Upper lobe of left lung (tissue), 6 donors: ENCODE data around the gene CDAN1. TPM values are rescaled to one million over a fixed set of nuclear protein-coding genes. Genes with fewer than 3 reads are reported as not detected.

Experiments
- ATAC-seq, 2 donors: fragments of 200-7000 bp; cut with Tn5 transposase; one replicate each; pipeline ENCODE4 v1.9.1; 2022; ENCODE audit warnings: mild to moderate bottlenecking in 2 of 2, moderate library complexity in 2 of 2; ENCODE audit not compliant: low FRiP score in 2 of 2
- DNase-seq, 2 donors: peaks; one replicate each; pipeline ENCODE4 v3.0.0-alpha.2; 2019 to 2020
- H3K27ac ChIP-seq, 4 donors: fragments of 200-600 bp; sonication (generic); one replicate each; pipeline ENCODE4 v1.5.1; 2016 to 2019
- H3K27me3 ChIP-seq, 4 donors: fragments of 200-600 bp; sonication (generic); one replicate each; pipeline ENCODE4 v1.5.1; 2017 to 2019
- H3K36me3 ChIP-seq, 4 donors: fragments of 200-600 bp; sonication (generic); one replicate each; pipeline ENCODE4 v1.5.1; 2016 to 2019
- H3K4me1 ChIP-seq, 4 donors: fragments of 200-600 bp; sonication (generic); one replicate each; pipeline ENCODE4 v1.5.1; 2018 to 2019
- H3K4me3 ChIP-seq, 4 donors: fragments of 200-600 bp; sonication (generic); one replicate each; pipeline ENCODE4 v1.5.1; 2017 to 2019; ENCODE audit warnings: mild to moderate bottlenecking in 2 of 4, moderate library complexity in 1 of 4
- H3K9me3 ChIP-seq, 4 donors: fragments of 200-600 bp; sonication (generic); one replicate each; pipeline ENCODE4 v1.5.1; 2018 to 2019
- EP300 ChIP-seq, 4 donors: sonication (generic); formaldehyde crosslinking; IDR thresholded peaks; one replicate each; pipeline ENCODE4 v1.5.1; 2017; ENCODE audit warnings: antibody characterized with exemption in 4 of 4, control low read depth in 2 of 4
- POLR2A ChIP-seq, 4 donors: fragments of 450-650 bp; IDR thresholded peaks; one replicate each; pipeline ENCODE4 v1.5.1; 2016 to 2017; ENCODE audit warnings: antibody characterized with exemption in 4 of 4, mild to moderate bottlenecking in 2 of 4
- POLR2AphosphoS5 ChIP-seq, 2 donors: sonication (generic); formaldehyde crosslinking; IDR thresholded peaks; one replicate each; pipeline ENCODE4 v1.5.1; 2017; ENCODE audit warnings: antibody characterized with exemption in 2 of 2
- WGBS, 2 donors: methylation state at CpG; one replicate each; pipeline ENCODE4 v1.1.5; 2017 to 2018; 5-methylcytosine and 5-hydroxymethylcytosine counted together
- total RNA-seq, 6 donors: library from RNA; depleted of rRNA in 4 of 6; stranded (reverse); fragments of >200 nt in 4 of 6; gene quantifications; one replicate each; pipeline versions ENCODE4 v1.1.0 to v1.2.1, GENCODE V29; 2016 to 2021
- TF ChIP-seq, protein P1 (sequence below), 6 experiments: fragments of 450-650 bp in 4 of 6; fragments of 200-600 bp in 2 of 6; sonication (generic) in 2 of 6; IDR thresholded peaks; one replicate each; pipeline ENCODE4 v1.5.1; 2016 to 2019; ENCODE audit warnings: antibody characterized with exemption in 6 of 6
- donor health status: DM: no; HTN: no; CAD: no; lungs with moderate emphysema.
- donor health status: DM: no; HTN: yes; CAD: no; lungs with severe emphysema.

Gene CDAN1, protein sequence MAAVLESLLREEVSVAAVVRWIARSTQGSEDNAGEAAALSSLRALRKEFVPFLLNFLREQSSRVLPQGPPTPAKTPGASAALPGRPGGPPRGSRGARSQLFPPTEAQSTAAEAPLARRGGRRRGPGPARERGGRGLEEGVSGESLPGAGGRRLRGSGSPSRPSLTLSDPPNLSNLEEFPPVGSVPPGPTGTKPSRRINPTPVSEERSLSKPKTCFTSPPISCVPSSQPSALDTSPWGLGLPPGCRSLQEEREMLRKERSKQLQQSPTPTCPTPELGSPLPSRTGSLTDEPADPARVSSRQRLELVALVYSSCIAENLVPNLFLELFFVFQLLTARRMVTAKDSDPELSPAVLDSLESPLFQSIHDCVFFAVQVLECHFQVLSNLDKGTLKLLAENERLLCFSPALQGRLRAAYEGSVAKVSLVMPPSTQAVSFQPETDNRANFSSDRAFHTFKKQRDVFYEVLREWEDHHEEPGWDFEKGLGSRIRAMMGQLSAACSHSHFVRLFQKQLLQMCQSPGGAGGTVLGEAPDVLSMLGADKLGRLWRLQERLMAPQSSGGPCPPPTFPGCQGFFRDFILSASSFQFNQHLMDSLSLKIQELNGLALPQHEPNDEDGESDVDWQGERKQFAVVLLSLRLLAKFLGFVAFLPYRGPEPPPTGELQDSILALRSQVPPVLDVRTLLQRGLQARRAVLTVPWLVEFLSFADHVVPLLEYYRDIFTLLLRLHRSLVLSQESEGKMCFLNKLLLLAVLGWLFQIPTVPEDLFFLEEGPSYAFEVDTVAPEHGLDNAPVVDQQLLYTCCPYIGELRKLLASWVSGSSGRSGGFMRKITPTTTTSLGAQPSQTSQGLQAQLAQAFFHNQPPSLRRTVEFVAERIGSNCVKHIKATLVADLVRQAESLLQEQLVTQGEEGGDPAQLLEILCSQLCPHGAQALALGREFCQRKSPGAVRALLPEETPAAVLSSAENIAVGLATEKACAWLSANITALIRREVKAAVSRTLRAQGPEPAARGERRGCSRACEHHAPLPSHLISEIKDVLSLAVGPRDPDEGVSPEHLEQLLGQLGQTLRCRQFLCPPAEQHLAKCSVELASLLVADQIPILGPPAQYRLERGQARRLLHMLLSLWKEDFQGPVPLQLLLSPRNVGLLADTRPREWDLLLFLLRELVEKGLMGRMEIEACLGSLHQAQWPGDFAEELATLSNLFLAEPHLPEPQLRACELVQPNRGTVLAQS
- 10 to 100 TPM in 5 of 6 donors, 1 to 10 TPM in 1; 9.1 to 30.4 (median 12.6) TPM for total RNA-seq

DNA sequence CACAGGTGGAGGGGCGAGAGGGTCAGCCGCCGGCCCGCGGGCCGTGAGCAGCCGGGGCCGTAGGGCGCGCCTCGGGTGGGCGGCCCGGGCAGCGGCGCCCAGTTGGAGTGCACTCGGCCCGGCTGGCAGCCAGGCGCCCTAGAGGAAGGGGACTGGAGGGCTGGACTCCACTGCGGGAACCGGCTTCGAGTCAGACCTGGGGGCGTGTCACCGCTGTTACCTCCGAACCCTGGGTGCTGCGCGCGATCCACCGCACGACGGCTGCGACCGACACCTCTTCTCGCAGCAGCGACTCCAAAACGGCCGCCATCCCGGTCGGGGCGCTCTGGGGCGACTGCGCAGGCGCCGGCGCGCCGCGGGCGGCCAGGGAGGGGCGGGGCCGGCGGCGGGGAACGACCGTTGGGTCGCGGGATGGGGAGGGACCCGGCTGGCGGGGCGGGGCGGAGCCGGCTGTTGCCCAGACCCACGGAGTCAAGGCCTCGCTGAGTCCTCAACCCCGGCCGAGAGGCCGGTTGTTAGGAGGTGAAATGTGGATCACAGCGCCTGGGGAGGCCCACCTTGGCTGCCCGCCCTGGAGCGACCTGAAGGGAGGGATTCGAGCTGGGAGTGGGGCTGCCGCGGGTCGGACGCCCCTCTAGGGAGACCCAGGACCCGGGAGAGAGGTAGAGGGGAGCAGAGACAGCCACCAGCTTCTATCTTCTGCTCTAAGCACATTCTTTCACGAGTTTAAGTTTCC lies at the start of gene CDAN1:
Gene CDAN1, minus strand, starts transcription at position 336 of the 736 bp plus-strand sequence. Its CDS starts 26 bp downstream, at position 310.
- H3K27me3 ChIP-seq: no peaks in the 10 kb centered on the region
- TF ChIP-seq POLR2AphosphoS5 (IDR thresholded peaks at IDR 0.05) (peak; percentile 64 to 90), POLR2A (IDR thresholded peaks at IDR 0.05) (peak in 3 of 4 donors; percentile 53 to 89 (median 62)), EP300 (IDR thresholded peaks at IDR 0.05) (no peak)
- TF ChIP-seq, protein P1, sequence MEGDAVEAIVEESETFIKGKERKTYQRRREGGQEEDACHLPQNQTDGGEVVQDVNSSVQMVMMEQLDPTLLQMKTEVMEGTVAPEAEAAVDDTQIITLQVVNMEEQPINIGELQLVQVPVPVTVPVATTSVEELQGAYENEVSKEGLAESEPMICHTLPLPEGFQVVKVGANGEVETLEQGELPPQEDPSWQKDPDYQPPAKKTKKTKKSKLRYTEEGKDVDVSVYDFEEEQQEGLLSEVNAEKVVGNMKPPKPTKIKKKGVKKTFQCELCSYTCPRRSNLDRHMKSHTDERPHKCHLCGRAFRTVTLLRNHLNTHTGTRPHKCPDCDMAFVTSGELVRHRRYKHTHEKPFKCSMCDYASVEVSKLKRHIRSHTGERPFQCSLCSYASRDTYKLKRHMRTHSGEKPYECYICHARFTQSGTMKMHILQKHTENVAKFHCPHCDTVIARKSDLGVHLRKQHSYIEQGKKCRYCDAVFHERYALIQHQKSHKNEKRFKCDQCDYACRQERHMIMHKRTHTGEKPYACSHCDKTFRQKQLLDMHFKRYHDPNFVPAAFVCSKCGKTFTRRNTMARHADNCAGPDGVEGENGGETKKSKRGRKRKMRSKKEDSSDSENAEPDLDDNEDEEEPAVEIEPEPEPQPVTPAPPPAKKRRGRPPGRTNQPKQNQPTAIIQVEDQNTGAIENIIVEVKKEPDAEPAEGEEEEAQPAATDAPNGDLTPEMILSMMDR (IDR thresholded peaks at IDR 0.05): peak in 4 of 6 experiments; percentile 6 to 38 (median 22)
- peak; percentile 96 to 98 for ATAC-seq
- peak within 1 kb of the TSS; percentile 82 to 100 (median 92) for H3K4me3 ChIP-seq
- no peaks in the 10 kb centered on the region for H3K9me3 ChIP-seq
- 0 to 1% methylated on average over 18 to 28 of the region's 76 CpGs for WGBS, 2 donors
- peak within 1 kb of the TSS; percentile 82 to 93 (median 90) for H3K27ac ChIP-seq
- H3K36me3 ChIP-seq: peaks cover 9 to 29% (median 23%) of the 10 kb centered on the region in 4 donors
- peak; percentile 94 to 99 for DNase-seq
- peaks cover 16 to 21% (median 17%) of the 10 kb centered on the region in 4 donors for H3K4me1 ChIP-seq

- H3K4me1 ChIP-seq: no peaks in the 10 kb centered on the region
Observed at GRCh38 chr15:42785569-42785968, 48.6 kb upstream of the CDAN1 start.

GRCh38 chr15:42784705-42785104 lies 47.8 kb upstream of the CDAN1 start:
- peaks cover 0 to 9% (median 5%) of the 10 kb centered on the region in 4 donors for H3K36me3 ChIP-seq
- H3K4me3 ChIP-seq: no peak overlapping the region
- no peaks in the 10 kb centered on the region for H3K4me1 ChIP-seq
- DNase-seq (no peak), ATAC-seq (no peak)
- TF ChIP-seq POLR2AphosphoS5 (IDR thresholded peaks at IDR 0.05) (no peak), EP300 (IDR thresholded peaks at IDR 0.05) (no peak), POLR2A (IDR thresholded peaks at IDR 0.05) (no peak)
- TF ChIP-seq, protein P1 (IDR thresholded peaks at IDR 0.05): no peak
- no peaks in the 10 kb centered on the region for H3K9me3 ChIP-seq
- H3K27me3 ChIP-seq: no peaks in the 10 kb centered on the region
- H3K27ac ChIP-seq: no peak overlapping the region
- WGBS, 2 donors: 86 to 96% methylated on average over 1 of the region's 1 CpG

More at GRCh38 chr15:42785569-42785968, 48.6 kb upstream of the CDAN1 start:
- H3K36me3 ChIP-seq: peaks cover 0 to 9% (median 6%) of the 10 kb centered on the region in 4 donors
- no peak for TF ChIP-seq POLR2AphosphoS5 (IDR thresholded peaks at IDR 0.05)
- no peak for TF ChIP-seq EP300 (IDR thresholded peaks at IDR 0.05)
- TF ChIP-seq, protein P1 (IDR thresholded peaks at IDR 0.05): no peak
- TF ChIP-seq POLR2A (IDR thresholded peaks at IDR 0.05): no peak
- WGBS, 2 donors: 97 to 100% methylated on average over 2 of the region's 2 CpGs
- DNase-seq (no peak), ATAC-seq (no peak)
- H3K9me3 ChIP-seq: no peaks in the 10 kb centered on the region
- no peak overlapping the region for H3K27ac ChIP-seq
- no peak overlapping the region for H3K4me3 ChIP-seq
- H3K27me3 ChIP-seq: no peaks in the 10 kb centered on the region

DNA sequence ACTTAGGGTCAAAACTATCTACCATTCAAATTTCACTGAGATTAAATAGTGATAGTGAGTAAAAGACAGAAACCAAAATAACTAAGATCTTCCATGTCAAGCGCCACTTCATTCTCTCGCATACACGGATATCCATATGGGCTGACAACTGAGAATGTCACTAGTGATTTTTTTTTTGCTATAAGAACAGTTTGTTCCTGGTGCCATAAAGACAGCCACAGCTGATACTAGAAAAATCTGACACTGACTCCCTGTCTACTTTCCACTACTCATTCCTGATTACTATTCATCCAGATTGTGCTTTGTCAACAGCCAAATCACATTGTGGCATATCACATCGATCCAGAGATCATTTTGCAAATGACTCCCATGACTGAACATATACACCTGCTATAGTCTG lies 45.8 kb upstream of the CDAN1 start:
- no peak overlapping the region for H3K27ac ChIP-seq
- H3K4me3 ChIP-seq: no peak overlapping the region
- ATAC-seq (no peak), DNase-seq (no peak)
- H3K4me1 ChIP-seq: no peaks in the 10 kb centered on the region
- 89 to 98% methylated on average over 4 of the region's 4 CpGs for WGBS, 2 donors
- H3K9me3 ChIP-seq: no peaks in the 10 kb centered on the region
- TF ChIP-seq POLR2A (IDR thresholded peaks at IDR 0.05) (no peak), POLR2AphosphoS5 (IDR thresholded peaks at IDR 0.05) (no peak), EP300 (IDR thresholded peaks at IDR 0.05) (no peak)
- TF ChIP-seq, protein P1 (IDR thresholded peaks at IDR 0.05): no peak
- H3K27me3 ChIP-seq: no peaks in the 10 kb centered on the region
- H3K36me3 ChIP-seq: peaks cover 0 to 9% (median 5%) of the 10 kb centered on the region in 4 donors
